GM23248 (cell line): ENCODE data around the gene BRD4. TPM values are rescaled to one million over a fixed set of nuclear protein-coding genes. Genes with fewer than 3 reads are reported as not detected.

Experiments
- DNase-seq: peaks from one replicate; pipeline ENCODE4 v3.0.0-alpha.2; 2015
- H2AFZ ChIP-seq: fragments of 200-600 bp; sonication (generic); 2 replicates; pipeline ENCODE4 v1.6.1; 2016; ENCODE audit warnings: antibody characterized with exemption
- H3F3A ChIP-seq: fragments of 200-600 bp; sonication (generic); 2 replicates; pipeline ENCODE4 v1.6.1; 2016; ENCODE audit warnings: mild to moderate bottlenecking, antibody characterized with exemption, mixed run types; ENCODE audit not compliant: insufficient read depth
- H3K27ac ChIP-seq: fragments of 200-600 bp; sonication (generic); 2 replicates; pipeline ENCODE4 v1.5.1; 2016; ENCODE audit warnings: mild to moderate bottlenecking
- H3K27me3 ChIP-seq: fragments of 200-600 bp; sonication (generic); replicated peaks from 2 replicates; pipeline ENCODE4 v1.6.1; 2016; ENCODE audit warnings: mild to moderate bottlenecking; ENCODE audit not compliant: insufficient read depth
- H3K36me3 ChIP-seq: fragments of 200-600 bp; sonication (generic); 2 replicates; pipeline ENCODE4 v1.6.1; 2016; ENCODE audit warnings: low read depth, mild to moderate bottlenecking
- H3K4me1 ChIP-seq: fragments of 200-600 bp; sonication (generic); 2 replicates; pipeline ENCODE4 v1.6.1; 2016; ENCODE audit warnings: mild to moderate bottlenecking; ENCODE audit not compliant: insufficient read depth
- H3K4me2 ChIP-seq: fragments of 200-600 bp; sonication (generic); one replicate; pipeline ENCODE4 v1.6.1; 2016; ENCODE audit warnings: mild to moderate bottlenecking; ENCODE audit not compliant: unreplicated experiment
- H3K4me3 ChIP-seq: fragments of 200-600 bp; sonication (generic); 2 replicates; pipeline ENCODE4 v1.5.1; 2016; ENCODE audit warnings: mild to moderate bottlenecking
- H3K79me2 ChIP-seq: fragments of 200-600 bp; sonication (generic); 2 replicates; pipeline ENCODE4 v1.6.1; 2016; ENCODE audit warnings: mild to moderate bottlenecking; ENCODE audit not compliant: insufficient read depth
- H3K9ac ChIP-seq: fragments of 200-600 bp; sonication (generic); 2 replicates; pipeline ENCODE4 v1.6.1; 2016; ENCODE audit warnings: mild to moderate bottlenecking
- H3K9me2 ChIP-seq: fragments of 200-600 bp; sonication (generic); 2 replicates; pipeline ENCODE4 v1.6.1; 2016; ENCODE audit warnings: mixed run types, mild to moderate bottlenecking, moderate library complexity; ENCODE audit not compliant: insufficient read depth
- H3K9me3 ChIP-seq: fragments of 200-600 bp; sonication (generic); one replicate; pipeline ENCODE4 v1.6.1; 2017; ENCODE audit warnings: low read depth
- H4K20me1 ChIP-seq: fragments of 200-600 bp; sonication (generic); 2 replicates; pipeline ENCODE4 v1.6.0; 2016; ENCODE audit not compliant: insufficient read depth
- EZH2 ChIP-seq: fragments of 200-600 bp; sonication (generic); IDR thresholded peaks from 2 replicates; pipeline ENCODE4 v1.6.1; 2018; ENCODE audit warnings: antibody characterized with exemption, mild to moderate bottlenecking; ENCODE audit not compliant: insufficient read depth, poor library complexity, severe bottlenecking
- EZH2phosphoT487 ChIP-seq: fragments of 200-600 bp; sonication (generic); IDR thresholded peaks from 2 replicates; pipeline ENCODE4 v1.6.1; 2018; ENCODE audit warnings: antibody characterized with exemption, moderate library complexity, mild to moderate bottlenecking, low read depth; ENCODE audit not compliant: insufficient read depth
- WGBS, 2 experiments: methylation state at CpG; one replicate each; pipeline ENCODE4 v1.1.6; 2015 to 2017; ENCODE audit warnings: low lambda C conversion rate in 2 of 2, low coverage in 1 of 2; ENCODE audit errors: missing lambda C conversion rate in 2 of 2; 5-methylcytosine and 5-hydroxymethylcytosine counted together
- in situ Hi-C: fragments of 300-500 bp; cut with MboI; formaldehyde crosslinking; loops from 2 replicates; pipeline ENCODE4 v1.15.0; 2020
- polyA plus RNA-seq: library from polyadenylated mRNA; unstranded; fragments of >200 nt; fragmentation: Nextera tagmentation; extraction: Ambion mirVana; gene quantifications from 2 replicates; pipeline ENCODE4 v1.2.1, GENCODE V29; 2016
- total RNA-seq: library from RNA; depleted of rRNA; stranded (reverse); fragments of >200 nt; shearing (Covaris generic); gene quantifications from 2 replicates; pipeline ENCODE4 v1.2.3, GENCODE V29; 2014

BRD4 gene
- total and polyA plus RNA-seq, 2 experiments from 2014 or later, result 9.0 to 18.6 TPM

GRCh38 chr19:15330801-15331418 is 1.4 kb downstream of the BRD4 start:
- Histone ChIP-seq H3K36me3 (no peaks in the 10 kb centered on the region), H3K4me2 (peak overlapping the region; percentile 99), H3F3A (peaks cover 31% of the 10 kb centered on the region), H4K20me1 (peaks cover 37% of the 10 kb centered on the region), H3K9ac (peak overlapping the region; percentile 97), H3K9me2 (no peaks in the 10 kb centered on the region), H3K4me3 (peak overlapping the region; percentile 81), H3K27ac (peak overlapping the region; percentile 88), H3K79me2 (peaks cover 91% of the 10 kb centered on the region), H3K9me3 (no peaks in the 10 kb centered on the region), H3K4me1 (peaks cover 32% of the 10 kb centered on the region), H2AFZ (no peak overlapping the region), H3K27me3 (no peaks in the 10 kb centered on the region)
- in situ Hi-C loops, result no loop called here
- DNase-seq, result peak; percentile 92
- 0 to 5% methylated on average over 17 of the region's 17 CpGs for WGBS, 2 experiments
- no peak for TF ChIP-seq EZH2phosphoT487
- TF ChIP-seq EZH2, result no peak

- H3K27me3 ChIP-seq, result no peaks in the 10 kb centered on the region
- in situ Hi-C loops, result no loop called here
- H3K36me3 ChIP-seq, result no peaks in the 10 kb centered on the region
- H3K4me3 ChIP-seq, result no peak overlapping the region
- no peaks in the 10 kb centered on the region for H3K9me3 ChIP-seq
- 72 to 75% methylated on average over 10 of the region's 10 CpGs for WGBS, 2 experiments
- no peak overlapping the region for H3K9ac ChIP-seq
- peaks cover 54% of the 10 kb centered on the region for H3F3A ChIP-seq
- H3K27ac ChIP-seq, result no peak overlapping the region
- no peak overlapping the region for H2AFZ ChIP-seq
- H4K20me1 ChIP-seq, result peaks cover 54% of the 10 kb centered on the region
- DNase-seq, result no peak
- TF ChIP-seq EZH2phosphoT487 (no peak), EZH2 (no peak)
- no peaks in the 10 kb centered on the region for H3K9me2 ChIP-seq
- H3K4me2 ChIP-seq, result no peak overlapping the region
- H3K79me2 ChIP-seq, result peaks cover 91% of the 10 kb centered on the region
- peaks cover 58% of the 10 kb centered on the region for H3K4me1 ChIP-seq
Observed at GRCh38 chr19:15328312-15328711, 4.0 kb downstream of the BRD4 start.

- in situ Hi-C loops, result no loop called here
- WGBS, 2 experiments, result 61 to 75% methylated on average over 6 of the region's 6 CpGs
- Histone ChIP-seq H3K9ac (no peak overlapping the region), H3K9me2 (no peaks in the 10 kb centered on the region), H3K4me3 (no peak overlapping the region), H3K27ac (peak overlapping the region; percentile 76; the same call in 1 of the 2 replicates), H3K36me3 (no peaks in the 10 kb centered on the region), H3F3A (peaks cover 67% of the 10 kb centered on the region), H3K79me2 (peaks cover 100% of the 10 kb centered on the region), H2AFZ (no peak overlapping the region), H4K20me1 (peaks cover 66% of the 10 kb centered on the region), H3K4me2 (no peak overlapping the region), H3K9me3 (no peaks in the 10 kb centered on the region), H3K27me3 (no peaks in the 10 kb centered on the region), H3K4me1 (peaks cover 74% of the 10 kb centered on the region)
- DNase-seq, result no peak
- TF ChIP-seq EZH2, result no peak
- TF ChIP-seq EZH2phosphoT487, result no peak
Observed at GRCh38 chr19:15324791-15325519, 7.4 kb downstream of the BRD4 start.

- H3K36me3 ChIP-seq, result no peaks in the 10 kb centered on the region
- H3K9me2 ChIP-seq, result no peaks in the 10 kb centered on the region
- TF ChIP-seq EZH2phosphoT487, result no peak
- TF ChIP-seq EZH2, result no peak
- no peaks in the 10 kb centered on the region for H3K27me3 ChIP-seq
- H3K9me3 ChIP-seq, result no peaks in the 10 kb centered on the region
- WGBS, 2 experiments, result 13% methylated on average over 5 of the region's 5 CpGs
- H3K4me3 ChIP-seq, result no peak overlapping the region
- H3K9ac ChIP-seq, result peak overlapping the region; percentile 50
- H4K20me1 ChIP-seq, result peaks cover 61% of the 10 kb centered on the region
- H2AFZ ChIP-seq, result no peak overlapping the region
- H3K4me1 ChIP-seq, result peaks cover 82% of the 10 kb centered on the region
- peak overlapping the region; percentile 48 for H3K4me2 ChIP-seq
- DNase-seq, result peak; percentile 90
- H3F3A ChIP-seq, result peaks cover 77% of the 10 kb centered on the region
- peaks cover 100% of the 10 kb centered on the region for H3K79me2 ChIP-seq
- peak overlapping the region; percentile 76 for H3K27ac ChIP-seq
- in situ Hi-C loops, result no loop called here
Observed at GRCh38 chr19:15323496-15324235, 8.7 kb downstream of the BRD4 start.
